ENCODE data around the gene TNNT3. TPM values are rescaled to one million over a fixed set of nuclear protein-coding genes. Genes with fewer than 3 reads are reported as not detected.

The TNNT3 gene
- total RNA-seq, 1 donor from 2014 or later: not detected

DNA sequence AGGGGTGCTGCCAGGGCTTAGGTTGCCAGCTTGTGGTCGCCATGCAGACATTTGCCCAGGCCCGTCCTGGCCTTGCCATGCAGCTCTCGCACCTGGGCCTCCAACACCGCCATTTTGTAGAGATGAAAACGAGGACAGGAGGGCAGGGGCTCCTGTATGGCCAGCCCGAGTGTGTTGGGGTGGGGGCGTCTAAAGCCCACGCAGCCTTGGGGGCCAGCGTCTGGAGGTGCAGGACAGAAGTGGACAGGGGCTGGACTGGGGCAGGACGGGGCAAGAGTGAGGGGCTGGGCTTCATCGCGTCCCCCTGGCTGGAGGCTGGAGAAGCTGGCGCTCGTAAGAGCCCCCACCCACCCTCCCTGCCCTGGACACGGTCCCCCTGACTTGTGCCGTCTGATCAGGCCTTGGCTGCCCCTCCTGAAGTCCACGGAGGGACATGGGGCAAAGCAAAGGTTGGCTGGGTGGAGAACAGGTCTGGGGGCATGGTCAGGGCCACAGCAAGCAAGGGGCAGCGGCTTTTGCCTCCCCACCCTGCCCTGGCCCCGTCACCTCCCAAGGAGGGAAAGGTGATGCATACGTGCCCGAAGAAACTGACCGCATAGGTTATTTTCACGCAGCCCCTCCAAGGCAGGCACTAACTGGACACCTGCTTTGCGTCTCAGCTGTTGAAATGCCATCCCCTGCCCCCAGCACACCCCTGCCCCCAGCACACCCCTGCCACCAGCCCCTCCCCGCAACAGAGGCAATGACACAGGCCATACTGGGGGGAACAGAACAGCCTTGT is 815 bp downstream of the TNNT3 start:
- no peak for DNase-seq (ENCODE audit: extremely low read depth, low read depth, low spot score)

DNA sequence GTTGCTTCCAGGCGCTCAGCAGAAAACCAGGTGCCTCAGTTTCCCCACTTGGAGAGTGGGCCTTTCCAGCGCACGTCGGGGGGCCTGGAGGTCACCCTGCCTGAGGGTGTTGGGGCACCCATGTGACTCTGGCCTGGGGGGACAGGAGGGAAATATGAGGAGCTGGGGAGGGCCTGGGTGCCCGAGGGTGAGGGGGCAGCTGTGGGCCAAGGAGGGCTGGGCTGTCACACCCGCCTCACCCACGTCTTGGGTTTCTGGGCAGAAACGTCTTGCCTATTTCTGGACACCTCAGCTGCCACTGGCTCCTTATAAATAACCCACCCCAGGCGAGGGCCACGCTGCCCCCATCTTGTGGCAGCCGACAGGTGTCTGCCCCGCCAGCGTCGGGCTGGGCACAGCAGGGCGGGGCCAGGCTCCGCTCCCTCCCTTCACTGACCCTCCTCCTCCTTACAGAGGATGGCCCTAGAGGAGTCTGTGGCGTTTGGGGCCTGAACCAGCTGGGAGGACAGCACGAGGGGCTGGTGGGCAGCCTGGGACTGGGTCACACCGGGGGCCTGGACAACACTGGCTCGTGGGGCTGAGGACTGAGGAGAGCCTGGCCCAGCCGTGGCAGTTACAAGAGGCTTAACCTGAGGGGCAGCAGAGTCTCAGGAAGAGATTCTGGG is 1.5 kb downstream of the TNNT3 start:
- DNase-seq (ENCODE audit: extremely low read depth, low read depth, low spot score): no peak

DNA sequence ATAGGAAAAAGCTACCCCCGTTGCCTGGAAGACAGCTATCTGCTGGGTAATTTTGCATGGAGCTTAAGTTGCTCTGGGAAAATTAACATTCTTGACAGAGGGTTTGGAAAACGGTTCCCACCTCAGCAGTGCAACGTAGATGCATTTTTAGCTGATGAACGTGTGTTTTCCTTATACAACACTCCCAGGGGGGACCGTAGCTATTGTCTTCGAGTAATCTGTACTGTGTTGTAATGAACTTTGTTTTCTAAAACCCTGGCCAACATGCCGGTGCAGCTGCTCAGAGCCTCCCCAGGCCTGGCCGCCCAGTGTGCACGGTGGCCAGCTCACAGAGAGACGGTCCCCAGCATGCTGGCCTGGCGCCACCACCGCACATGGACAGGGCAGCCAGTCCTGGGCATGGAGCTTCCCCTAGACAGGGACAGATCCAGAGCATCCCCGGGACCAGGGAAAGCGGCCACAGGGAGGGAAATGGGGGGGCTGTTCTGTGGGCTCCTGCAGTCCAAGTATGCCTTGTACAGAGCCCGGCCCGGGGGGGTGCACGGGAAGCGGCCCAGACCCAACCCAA is 2.2 kb downstream of the TNNT3 start:
- no peak for DNase-seq (ENCODE audit: extremely low read depth, low read depth, low spot score)

DNA sequence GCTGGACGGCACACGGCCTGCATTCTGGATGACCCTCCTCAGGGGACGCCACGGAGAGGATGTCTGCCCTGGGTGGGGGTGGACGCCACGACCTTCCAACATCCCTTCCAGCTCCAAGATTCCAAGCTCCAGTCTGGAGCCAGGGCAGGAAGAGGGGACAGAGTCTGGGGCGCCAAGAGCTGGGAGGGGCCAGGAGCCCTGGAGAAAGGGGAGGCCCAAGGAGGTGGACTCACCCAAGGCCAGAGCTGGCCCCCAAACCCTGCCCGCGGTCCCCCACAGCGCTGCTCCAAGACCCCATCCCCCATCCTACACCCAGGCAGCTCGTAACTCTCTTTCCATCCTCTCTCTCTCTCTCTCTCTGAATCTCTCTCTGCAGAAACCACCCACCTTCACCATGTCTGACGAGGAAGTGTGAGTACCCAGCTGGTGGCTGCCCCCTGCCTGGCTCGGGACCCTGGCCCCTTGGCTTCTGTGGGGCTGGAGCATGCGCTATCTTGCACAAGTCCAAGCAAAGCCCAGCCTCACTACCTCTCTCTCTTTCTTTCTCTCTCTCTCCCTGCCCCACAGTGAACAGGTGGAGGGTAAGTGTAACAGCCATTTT is 3.1 kb downstream of the TNNT3 start:
- DNase-seq (ENCODE audit: extremely low read depth, low read depth, low spot score): no peak

DNA sequence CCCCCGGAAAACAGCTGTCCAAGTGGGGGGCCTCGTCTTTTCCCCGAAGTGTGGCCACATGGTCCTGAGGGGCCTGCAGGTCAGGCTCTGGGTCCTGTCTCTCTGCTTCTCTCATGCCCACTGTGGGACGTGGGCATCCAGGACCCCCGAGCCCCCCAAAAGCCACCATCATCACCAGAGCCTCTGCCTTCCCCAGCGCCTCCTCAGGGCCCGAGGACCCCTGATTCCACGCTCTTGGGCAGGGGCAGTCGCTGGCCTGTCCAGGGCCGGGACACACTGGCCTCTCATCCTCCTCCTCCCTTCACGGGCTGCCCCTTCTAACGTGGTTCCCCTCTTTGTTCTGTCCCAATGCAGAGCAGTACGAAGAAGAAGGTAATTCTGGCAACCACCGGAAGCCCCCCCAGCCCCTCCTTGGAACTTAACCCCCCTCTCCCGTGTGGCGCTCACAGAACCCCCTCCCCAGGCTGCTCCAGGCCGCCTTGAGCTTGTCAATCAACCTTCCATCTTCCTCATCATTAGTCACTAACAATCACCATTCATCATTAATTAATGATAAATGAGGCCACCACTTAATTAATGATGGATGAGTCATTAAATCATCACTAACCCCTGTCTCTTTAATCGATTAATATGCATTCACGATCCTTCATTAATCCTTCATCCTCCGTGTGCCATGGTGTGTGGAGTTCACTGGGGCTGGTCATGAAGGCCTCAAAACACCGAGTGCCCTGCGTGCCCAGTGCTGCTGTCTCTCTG is 3.9 kb downstream of the TNNT3 start:
- DNase-seq (ENCODE audit: extremely low read depth, low read depth, low spot score): no peak

DNA sequence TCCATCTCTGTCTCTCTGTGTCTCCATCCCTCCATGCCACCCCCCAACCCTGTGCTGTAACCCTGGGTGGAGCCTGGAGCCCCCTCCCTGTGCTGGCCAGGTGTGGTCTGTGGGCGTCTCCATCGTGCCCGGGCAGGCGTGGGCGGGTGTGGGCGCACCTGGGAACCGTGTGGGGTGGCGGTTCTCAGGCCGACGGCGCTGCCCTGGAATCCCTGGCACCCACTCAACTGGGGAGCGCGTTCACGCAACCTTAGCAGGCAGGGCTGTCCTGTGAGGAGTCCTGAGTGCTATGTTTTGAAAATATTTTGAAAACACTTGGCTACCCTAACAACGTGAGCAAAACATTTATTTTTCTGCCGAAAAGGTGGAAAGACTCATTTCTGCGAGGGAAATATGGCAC is 4.7 kb downstream of the TNNT3 start:
- DNase-seq (ENCODE audit: extremely low read depth, low read depth, low spot score): no peak

DNA sequence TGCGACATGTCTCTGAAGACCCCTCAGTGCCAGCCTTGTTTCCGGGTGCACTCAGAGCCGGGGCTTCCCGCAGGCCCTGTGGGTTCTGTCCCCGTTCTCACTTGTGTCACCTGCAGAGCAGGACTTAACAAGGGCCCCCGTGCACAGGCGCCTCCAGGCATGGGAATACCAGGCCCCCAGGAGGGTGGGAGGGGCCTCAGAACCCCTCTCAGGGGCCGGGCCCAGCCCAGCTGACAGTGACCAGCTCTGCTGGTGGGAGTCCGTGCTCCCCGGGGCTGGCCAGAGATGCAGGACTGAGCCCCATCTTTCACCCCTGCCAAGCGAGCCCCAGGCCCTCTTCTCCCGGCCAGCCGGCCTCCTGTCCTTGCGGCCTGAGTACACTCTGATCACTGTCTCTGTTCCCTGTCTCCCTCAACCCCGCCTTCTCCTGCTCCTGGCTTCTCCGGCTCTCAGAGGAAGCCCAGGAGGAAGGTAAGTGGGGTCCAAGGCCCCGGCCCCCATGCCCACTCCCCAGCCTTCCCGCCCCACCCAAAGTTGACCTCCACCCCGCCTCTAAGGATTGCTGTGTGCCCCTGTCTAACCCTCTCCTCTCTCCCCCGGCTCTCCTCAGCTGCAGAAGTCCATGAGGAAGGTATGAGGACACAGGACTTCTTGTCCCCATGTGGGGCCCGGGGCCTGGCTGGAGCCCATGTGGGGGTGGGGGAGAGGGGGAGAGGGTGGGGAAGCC is 5.3 kb downstream of the TNNT3 start:
- no peak for DNase-seq (ENCODE audit: extremely low read depth, low read depth, low spot score)

DNA sequence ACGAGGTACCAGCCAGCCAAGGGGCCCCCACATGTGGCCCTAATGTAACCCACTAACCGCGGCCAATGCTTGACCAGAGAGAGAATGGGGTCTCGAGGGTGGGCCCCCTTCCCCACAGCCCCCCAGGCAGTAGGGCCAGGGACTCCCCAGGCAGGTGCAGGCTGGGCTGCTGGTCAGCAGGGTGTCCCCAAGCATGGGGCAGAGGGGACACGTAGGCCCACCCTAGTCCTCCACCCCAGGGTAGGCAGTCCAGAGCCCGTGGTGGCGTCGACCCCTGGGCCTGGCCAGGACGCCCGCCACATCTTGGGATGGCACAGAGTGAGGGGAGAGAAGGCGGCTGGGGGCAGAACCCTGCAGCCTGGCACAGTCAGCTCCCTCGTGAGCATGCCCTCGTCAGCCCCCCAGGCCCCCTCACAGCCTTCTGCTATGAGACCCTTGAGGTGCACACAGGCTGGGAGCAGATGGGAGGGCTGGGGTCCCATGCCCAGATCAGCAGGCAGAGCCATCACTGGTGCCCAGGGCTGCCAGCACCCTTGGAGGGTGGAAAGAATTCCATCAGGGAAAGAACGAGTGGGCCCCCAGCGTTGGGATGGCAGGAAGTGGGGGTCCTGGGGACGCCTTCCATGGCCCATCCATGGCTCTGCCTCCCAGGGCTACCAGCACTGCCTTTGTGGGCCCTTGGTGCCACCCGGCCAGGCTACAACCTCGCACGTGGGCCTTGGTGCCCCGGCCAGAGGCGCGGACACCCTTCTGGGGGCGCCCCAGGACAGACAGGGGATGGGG is 6.1 kb downstream of the TNNT3 start:
- DNase-seq (ENCODE audit: extremely low read depth, low read depth, low spot score): no peak

DNA sequence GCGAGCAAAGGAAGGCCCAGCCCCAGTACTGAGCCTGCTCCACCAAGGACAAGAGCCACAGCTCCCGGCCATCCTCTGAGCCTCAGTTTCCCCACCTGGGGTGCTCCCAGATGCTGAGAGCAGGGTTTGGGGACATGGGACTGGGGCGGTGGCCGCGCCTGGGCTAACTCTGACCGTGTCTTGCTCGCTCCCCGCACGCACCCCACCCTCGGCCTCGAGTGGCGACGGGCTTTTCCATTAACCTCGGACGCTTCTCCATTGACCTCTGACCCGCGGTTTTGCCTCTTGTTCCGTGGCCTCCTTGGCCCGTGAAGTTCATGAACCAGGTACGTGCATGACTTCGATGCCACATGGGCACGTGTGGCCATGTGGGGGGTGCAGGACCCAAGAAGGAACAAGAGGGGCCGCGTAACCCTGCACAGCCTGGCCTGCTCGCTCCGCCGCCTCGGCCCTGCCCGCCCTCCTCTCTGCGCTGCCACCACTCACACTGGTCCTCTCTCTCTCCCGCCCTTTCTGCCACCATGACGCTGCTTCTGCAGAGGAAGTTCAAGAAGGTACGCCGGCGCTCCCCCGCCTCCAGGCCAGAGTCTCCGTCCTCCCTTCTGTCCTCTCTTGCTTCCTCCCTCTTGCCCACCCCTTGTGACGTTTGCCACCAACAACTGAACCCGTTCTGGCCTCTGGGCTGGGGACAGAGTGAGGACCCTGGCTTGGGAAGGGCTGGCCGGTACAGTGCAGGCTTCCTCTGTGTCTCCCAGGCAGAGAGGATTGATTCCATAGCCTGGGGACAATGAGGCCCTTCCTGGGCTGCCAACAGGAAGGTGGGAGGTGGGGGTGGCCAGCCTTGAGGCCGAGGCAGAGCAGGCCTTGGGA is 6.9 kb downstream of the TNNT3 start:
- DNase-seq (ENCODE audit: extremely low read depth, low read depth, low spot score): no peak

DNA sequence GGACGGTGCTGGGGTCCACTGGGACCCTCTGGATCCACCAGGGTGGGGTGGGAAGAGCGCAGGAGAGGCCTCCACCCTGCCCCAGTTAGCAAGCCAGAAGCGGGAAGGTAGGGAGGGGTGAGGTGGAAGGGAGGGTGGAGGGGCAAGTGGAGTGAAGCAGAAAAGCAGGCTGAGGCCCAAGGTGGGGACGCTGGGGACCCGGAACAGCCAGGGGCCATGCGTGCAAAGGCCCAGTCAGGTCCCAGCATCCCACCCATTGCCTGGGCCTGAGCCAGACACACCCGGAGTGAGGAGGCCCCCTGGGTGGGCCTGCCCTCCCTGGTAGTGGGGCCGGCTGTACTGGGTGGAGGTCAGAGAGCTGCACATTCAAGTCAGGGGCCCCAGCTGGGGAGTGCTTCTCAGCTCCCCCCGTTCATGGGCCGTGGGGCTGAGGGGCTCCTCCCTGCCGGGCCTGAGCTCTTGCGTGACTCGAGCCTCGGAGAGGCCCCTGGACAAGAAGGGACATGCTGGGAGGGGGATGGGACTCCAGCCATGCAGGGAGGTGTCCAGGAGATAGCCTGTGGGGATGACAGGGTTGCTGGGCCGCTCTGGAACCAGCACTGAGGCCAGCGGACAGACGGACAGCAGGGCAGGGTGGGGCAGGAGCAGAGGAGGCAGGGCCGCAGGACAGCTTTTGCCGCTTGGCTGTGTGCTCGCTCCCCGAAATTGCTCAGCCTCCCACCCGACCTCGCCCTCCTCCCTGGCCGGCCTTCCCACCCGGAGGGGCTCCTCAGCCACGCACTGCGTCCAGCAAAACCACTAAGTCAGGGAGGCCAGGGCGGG is 7.7 kb downstream of the TNNT3 start:
- no peak for DNase-seq (ENCODE audit: extremely low read depth, low read depth, low spot score)

DNA sequence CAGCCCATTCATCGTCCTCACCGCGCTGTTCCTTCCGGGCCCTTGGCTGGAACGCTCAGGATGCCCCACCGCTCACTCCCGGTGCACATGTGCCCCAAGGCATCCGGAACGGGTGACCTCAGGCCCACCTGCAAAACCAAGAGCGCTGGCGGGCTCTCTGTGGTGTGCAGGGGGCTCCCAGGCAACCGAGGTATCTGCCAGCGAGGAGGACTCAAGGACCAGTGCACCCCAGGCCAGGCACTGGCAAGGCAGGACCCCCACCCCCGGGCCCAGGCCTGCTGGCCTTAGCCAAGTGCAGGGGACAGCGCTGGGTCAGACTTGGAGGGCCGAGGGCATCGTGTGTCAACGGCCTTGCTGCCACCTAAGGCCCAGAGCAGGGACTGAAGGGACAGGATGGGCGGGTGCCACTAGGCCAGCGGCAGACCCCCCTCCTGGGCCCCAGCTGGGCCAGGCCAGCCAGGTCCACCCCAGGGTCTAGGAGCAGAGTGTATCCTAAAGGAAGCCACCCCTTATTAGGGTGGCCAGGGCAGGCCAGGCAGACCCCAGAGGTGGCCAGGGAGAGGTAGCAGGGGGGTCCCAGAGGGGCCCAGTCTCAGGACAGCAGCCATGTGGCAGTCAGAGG is 8.5 kb downstream of the TNNT3 start:
- DNase-seq (ENCODE audit: extremely low read depth, low read depth, low spot score): no peak

DNA sequence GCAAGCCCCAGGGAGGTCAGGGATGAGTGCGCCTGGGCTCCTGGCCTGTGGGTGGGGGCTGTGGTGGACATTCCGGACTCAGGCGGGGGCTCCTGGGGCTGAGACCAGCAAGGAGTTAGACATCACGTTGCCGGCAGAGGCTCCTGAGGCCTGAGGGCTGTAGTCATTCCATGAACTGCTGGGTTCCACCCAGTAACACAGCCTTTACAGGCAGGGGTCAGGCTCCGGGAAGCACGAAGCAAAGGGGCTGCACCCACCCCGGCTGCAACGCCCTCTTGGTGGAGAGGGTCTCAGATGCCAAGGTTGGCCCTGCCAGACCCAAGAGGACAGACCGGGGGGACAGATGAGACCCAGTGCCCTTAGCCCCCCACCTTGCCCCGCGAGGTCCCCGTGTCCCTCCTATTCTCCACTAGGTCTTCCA is 9.0 kb downstream of the TNNT3 start:
- no peak for DNase-seq (ENCODE audit: extremely low read depth, low read depth, low spot score)

DNA sequence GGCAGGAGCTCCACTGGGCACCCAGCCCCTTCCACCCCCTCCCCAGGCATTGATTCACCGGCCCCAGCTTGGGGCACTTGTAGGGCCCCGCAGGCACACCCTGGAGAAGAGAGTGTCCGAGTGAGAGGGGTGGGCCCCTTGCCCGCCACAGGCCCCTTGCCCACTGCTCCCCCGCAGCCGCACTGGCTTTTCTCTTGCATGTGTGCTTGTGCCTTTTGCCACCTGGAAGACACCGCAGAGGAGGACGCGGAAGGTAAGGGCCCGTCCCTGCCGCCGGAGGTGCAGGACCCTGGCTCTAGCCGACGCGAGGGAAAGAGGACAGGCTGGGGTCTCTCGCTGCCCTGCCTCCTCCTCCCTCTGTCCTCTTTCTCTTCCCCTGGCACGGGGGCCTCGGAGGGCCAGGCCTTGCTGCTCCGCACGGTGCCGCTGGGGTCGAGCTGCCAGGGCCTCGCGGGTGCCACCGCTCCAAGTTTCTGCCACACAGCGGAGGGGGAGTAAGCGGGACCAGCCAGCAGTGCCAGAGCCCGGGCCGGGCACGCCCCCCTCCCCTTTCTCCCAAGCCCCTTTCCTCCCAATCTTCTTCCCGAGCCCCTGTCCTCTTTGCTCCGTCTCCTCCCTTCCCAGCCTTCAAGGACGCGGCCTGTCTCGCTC is 9.5 kb downstream of the TNNT3 start:
- DNase-seq (ENCODE audit: extremely low read depth, low read depth, low spot score): no peak

DNA sequence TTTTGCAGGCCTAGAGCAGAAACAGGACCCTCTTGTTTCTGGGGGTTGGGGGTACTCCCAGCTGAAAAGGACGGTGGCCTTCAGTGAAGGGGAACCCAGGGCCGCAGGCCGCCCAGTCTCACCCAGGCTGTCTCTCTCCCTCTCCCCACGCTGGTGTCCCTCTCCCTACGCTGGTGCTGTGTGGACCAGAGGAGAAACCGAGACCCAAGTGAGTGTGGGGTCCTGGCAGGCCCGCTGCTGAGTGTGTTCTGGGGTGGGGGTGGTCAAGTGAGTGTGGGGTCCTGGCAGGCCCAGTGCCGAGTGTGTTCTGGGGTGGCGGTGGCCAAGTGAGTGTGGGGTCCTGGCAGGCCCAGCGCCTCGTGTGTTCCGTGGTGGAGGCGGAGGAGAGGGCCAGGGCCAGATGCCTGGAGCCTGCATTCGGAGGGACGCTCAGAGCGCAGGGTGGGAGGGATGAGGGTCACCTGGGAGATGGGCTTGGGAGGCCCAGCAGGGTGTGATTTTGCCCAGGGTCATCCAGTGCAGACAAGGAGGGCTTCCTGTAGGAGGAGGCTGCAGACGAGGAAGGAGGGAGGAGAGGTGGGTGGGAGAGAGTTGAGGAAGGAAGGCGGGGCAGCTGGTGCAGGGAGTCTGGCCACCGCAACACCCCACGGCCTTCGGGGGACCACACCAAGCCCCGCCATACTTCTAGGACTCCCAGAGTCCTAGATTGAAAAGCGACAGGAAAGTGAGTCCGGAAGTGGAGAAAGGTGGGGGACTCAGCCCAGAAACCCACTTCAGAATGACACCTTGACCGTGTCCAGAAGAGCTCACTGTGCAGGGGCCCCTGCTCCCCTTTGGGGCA is 10.3 kb downstream of the TNNT3 start:
- DNase-seq (ENCODE audit: extremely low read depth, low read depth, low spot score): no peak

DNA sequence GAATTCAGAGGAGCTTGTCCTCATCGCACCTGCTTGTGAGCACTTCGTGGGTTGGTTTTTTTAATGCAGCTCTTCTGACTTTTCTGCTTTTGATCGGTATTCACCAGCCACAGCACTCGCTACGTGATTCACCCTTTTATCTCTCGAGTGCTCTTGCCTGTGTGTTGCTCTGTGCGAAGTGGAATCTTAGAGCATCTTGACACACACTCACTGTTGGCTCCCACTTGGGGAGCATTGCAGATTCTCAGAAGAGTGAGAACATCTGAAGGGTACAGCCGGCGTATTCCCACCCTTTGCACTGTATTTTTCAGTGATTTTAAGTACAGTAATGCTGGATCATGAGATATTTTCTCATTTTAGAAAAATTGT is 10.9 kb downstream of the TNNT3 start:
- no peak for DNase-seq (ENCODE audit: extremely low read depth, low read depth, low spot score)

Measured in glomerular endothelial cell (primary cell).